GM12878 (cell line): ENCODE results near the gene GTPBP6. TPM values are rescaled to one million over a fixed set of nuclear protein-coding genes. Genes with fewer than 3 reads are reported as not detected.

ENCODE experiments used
- ATAC-seq: fragments of 200-7000 bp; cut with Tn5 transposase; 3 replicates; pipeline ENCODE4 v1.9.1; 2020; ENCODE audit warnings: mild to moderate bottlenecking, moderate library complexity
- BruUV-seq: library from RNA; stranded (reverse); fragments of 400-500 nt; replicated peaks from 2 replicates; lab custom pipeline; 2021; lab: Mats Ljungman, UMichigan
- CTCF ChIA-PET: fragments of 300-600 bp; sonication (Branson Sonifier 250); formaldehyde crosslinking; extraction: SDS; loops from one replicate; lab custom pipeline; 2021; ENCODE audit warnings: inconsistent platforms; lab: Yijun Ruan, JAX
- POLR2A ChIA-PET: fragments of 350-600 bp; formaldehyde crosslinking; extraction: SDS; loops from one replicate; lab custom pipeline; 2021; ENCODE audit warnings: inconsistent platforms; lab: Charles Lee
- RAD21 ChIA-PET: fragments of 300-600 bp; sonication (Branson Sonifier 250); formaldehyde crosslinking; loops from one replicate; lab custom pipeline; 2023; ENCODE audit warnings: antibody characterized with exemption; ENCODE audit not compliant: unreplicated experiment; lab: Charles Lee
- SMC1A ChIA-PET: fragments of 300-600 bp; sonication (Branson Sonifier 250); formaldehyde crosslinking; loops from one replicate; lab custom pipeline; 2023; ENCODE audit not compliant: unreplicated experiment, uncharacterized antibody; lab: Charles Lee
- DNase-seq: peaks from one replicate; pipeline ENCODE4 v3.0.0-alpha.2; 2011; ENCODE audit warnings: low read depth, low spot score
- FAIRE-seq: peaks from 3 replicates; lab custom pipeline; 2011; peaks lifted over from hg19 to GRCh38; lab: Jason Lieb, UNC
- H2AFZ ChIP-seq: 2 replicates; pipeline ENCODE4 v1.6.0; 2011; ENCODE audit warnings: low read depth, low read length, control low read depth; ENCODE audit not compliant: control insufficient read depth
- H3K27ac ChIP-seq: 2 replicates; pipeline ENCODE4 v1.5.1; 2011; ENCODE audit warnings: control low read depth; ENCODE audit not compliant: control insufficient read depth, insufficient read depth
- H3K27me3 ChIP-seq, 2 experiments: replicated peaks in 1 of 2; 2 replicates each; pipeline versions ENCODE4 v1.6.0 to v1.6.1; 2011; ENCODE audit warnings: low read length in 1 of 2; ENCODE audit not compliant: control insufficient read depth in 2 of 2, insufficient read depth in 2 of 2
- H3K36me3 ChIP-seq, 2 experiments: 2 replicates each; pipeline ENCODE4 v1.5.1; 2011; ENCODE audit warnings: low read length in 1 of 2; ENCODE audit not compliant: control insufficient read depth in 2 of 2, insufficient read depth in 2 of 2
- H3K4me1 ChIP-seq: 2 replicates; pipeline ENCODE4 v1.6.1; 2011; ENCODE audit warnings: mild to moderate bottlenecking, low read length, moderate library complexity, mixed read lengths; ENCODE audit not compliant: control insufficient read depth, insufficient read depth
- H3K4me2 ChIP-seq: 2 replicates; pipeline ENCODE4 v1.6.0; 2011; ENCODE audit warnings: control low read depth; ENCODE audit not compliant: control insufficient read depth, insufficient read depth
- H3K4me3 ChIP-seq: fragments of 200-600 bp; sonication (generic); 2 replicates; pipeline ENCODE4 v1.5.1; 2016
- H3K79me2 ChIP-seq: 2 replicates; pipeline ENCODE4 v1.6.0; 2011; ENCODE audit warnings: low read length; ENCODE audit not compliant: control insufficient read depth, insufficient read depth
- H3K9ac ChIP-seq: 2 replicates; pipeline ENCODE4 v1.8.0; 2011; ENCODE audit warnings: low read length, control low read depth, mixed read lengths; ENCODE audit not compliant: control insufficient read depth, insufficient read depth
- H3K9me3 ChIP-seq: replicated peaks from 3 replicates; pipeline ENCODE4 v1.5.1; 2011; ENCODE audit warnings: mild to moderate bottlenecking, low read length; ENCODE audit not compliant: control insufficient read depth, insufficient read depth
- H4K20me1 ChIP-seq: 2 replicates; pipeline ENCODE4 v1.6.0; 2011; ENCODE audit not compliant: control insufficient read depth, insufficient read depth
- ASH2L ChIP-seq: fragments of 300-600, 200-600 bp; sonication (generic); IDR thresholded peaks from 2 replicates; pipeline ENCODE4 v1.6.1; 2017; ENCODE audit warnings: low read depth, mild to moderate bottlenecking, borderline replicate concordance
- CBFB ChIP-seq: IDR thresholded peaks from 2 replicates; pipeline ENCODE4 v1.6.1; 2016; ENCODE audit warnings: antibody characterized with exemption, low read depth
- CHD4 ChIP-seq: fragments of 200-600 bp; sonication (generic); IDR thresholded peaks from 2 replicates; pipeline ENCODE4 v1.6.1; 2016; ENCODE audit warnings: mild to moderate bottlenecking
- ESRRA ChIP-seq: IDR thresholded peaks from 2 replicates; pipeline ENCODE4 v1.6.1; 2012; ENCODE audit warnings: mild to moderate bottlenecking, low read length, improper control_type of control experiment
- ETV6 ChIP-seq, 2 experiments: fragments of 450-650 bp in 1 of 2; IDR thresholded peaks in 1 of 2; conservative IDR thresholded peaks in 1 of 2; 2 replicates each; pipeline ENCODE4 v1.6.1; 2014; ENCODE audit warnings: antibody characterized with exemption in 1 of 2, borderline replicate concordance in 1 of 2, low read depth in 1 of 2, mild to moderate bottlenecking in 1 of 2, moderate library complexity in 1 of 2
- FOS ChIP-seq: IDR thresholded peaks from 3 replicates; pipeline ENCODE4 v1.6.1; 2011; ENCODE audit warnings: borderline replicate concordance; ENCODE audit not compliant: insufficient read length; ENCODE audit errors: extremely low read depth
- FOXK2 ChIP-seq: fragments of 450-650 bp; IDR thresholded peaks from 2 replicates; pipeline ENCODE4 v1.6.1; 2017; ENCODE audit warnings: mild to moderate bottlenecking, moderate library complexity
- JUNB ChIP-seq: IDR thresholded peaks from 2 replicates; pipeline ENCODE4 v1.6.1; 2016; ENCODE audit warnings: antibody characterized with exemption, mild to moderate bottlenecking
- NBN ChIP-seq: fragments of 450-650 bp; IDR thresholded peaks from 2 replicates; pipeline ENCODE4 v1.6.1; 2016
- NR2C1 ChIP-seq: fragments of 450-650 bp; IDR thresholded peaks from 2 replicates; pipeline ENCODE4 v1.6.1; 2017; ENCODE audit warnings: antibody characterized with exemption, mild to moderate bottlenecking, moderate library complexity
- RB1 ChIP-seq: fragments of 450-650 bp; formaldehyde crosslinking; IDR thresholded peaks from 2 replicates; pipeline ENCODE4 v1.6.1; 2017; ENCODE audit warnings: mild to moderate bottlenecking, borderline replicate concordance
- RCOR1 ChIP-seq: conservative IDR thresholded peaks from 2 replicates; pipeline ENCODE4 v1.6.1; 2012; ENCODE audit warnings: low read depth, low read length, improper control_type of control experiment
- SUPT20H ChIP-seq: IDR thresholded peaks from 2 replicates; pipeline ENCODE4 v1.6.1; 2011; ENCODE audit warnings: low read depth, mild to moderate bottlenecking, low read length, moderate library complexity, borderline replicate concordance; ENCODE audit not compliant: control insufficient read depth
- WGBS: methylation state at CpG from one replicate; pipeline ENCODE4 v1.1.6; 2016; ENCODE audit warnings: low lambda C conversion rate; ENCODE audit not compliant: insufficient replicate concordance, insufficient coverage; ENCODE audit errors: missing lambda C conversion rate; 5-methylcytosine and 5-hydroxymethylcytosine counted together
- in situ Hi-C: fragments of 300-500 bp; cut with MboI; formaldehyde crosslinking; loops from 9 replicates; pipeline ENCODE4 v1.14.3; 2018; ENCODE audit warnings: mixed read lengths
- intact Hi-C: fragments of 100-400 bp; cut with micrococcal nuclease; formaldehyde crosslinking; loops from one replicate; pipeline ENCODE4 v1.14.2; 2022; ENCODE audit not compliant: unreplicated experiment
- polyA plus RNA-seq, 11 experiments: library from polyadenylated mRNA; depleted of rRNA in 4 of 11; unstranded in 6 of 11; stranded (reverse) in 5 of 11; fragments of >200 nt; fragmentation: Nextera tagmentation in 4 of 11; fragmentation: Illumina TruSeq in 1 of 11; extraction: Ambion mirVana in 4 of 11; extraction: Trizol in 1 of 11; gene quantifications; 1 replicate in 1 of 11; 2 replicates in 10 of 11; pipeline versions ENCODE4 v1.2.1 to v1.2.3, GENCODE V29; 2011 to 2016; ENCODE audit warnings: inconsistent platforms in 2 of 11, missing spikeins in 2 of 11, low read depth in 1 of 11
- total RNA-seq, 4 experiments: library from RNA; depleted of rRNA in 3 of 4; stranded (reverse); fragments of >200 nt in 3 of 4; fragmentation: Illumina TruSeq in 1 of 4; extraction: Trizol in 1 of 4; gene quantifications; 2 replicates each; pipeline versions ENCODE4 v1.2.1 to v1.2.3, GENCODE V29; 2013 to 2021
- TF ChIP-seq, protein P1 (sequence below): fragments of 150-350 bp; IDR thresholded peaks from 2 replicates; pipeline ENCODE4 v1.6.1; 2014; ENCODE audit warnings: mild to moderate bottlenecking, low read depth, low read length
- TF ChIP-seq, protein P2 (sequence below): IDR thresholded peaks from 2 replicates; pipeline ENCODE4 v1.6.1; 2012; ENCODE audit warnings: low read depth, low read length, improper control_type of control experiment
- TF ChIP-seq, protein P3 (sequence below): IDR thresholded peaks from 2 replicates; pipeline ENCODE4 v1.6.1; 2011; ENCODE audit warnings: borderline replicate concordance, low read depth, mild to moderate bottlenecking, moderate library complexity, low read length; ENCODE audit not compliant: insufficient read depth, poor library complexity, severe bottlenecking
- TF ChIP-seq, protein P4 (sequence below): fragments of 450-650 bp; formaldehyde crosslinking; IDR thresholded peaks from 2 replicates; pipeline ENCODE4 v1.4.0; 2022; ENCODE audit warnings: mild to moderate bottlenecking, moderate library complexity

GTPBP6 gene
- total and polyA plus RNA-seq, 10 of the 15 experiments (the other 5 are each of a cell fraction or from before 2014, with no cell fraction given): 0.31 to 71.0 (median 21.1) TPM

DNA sequence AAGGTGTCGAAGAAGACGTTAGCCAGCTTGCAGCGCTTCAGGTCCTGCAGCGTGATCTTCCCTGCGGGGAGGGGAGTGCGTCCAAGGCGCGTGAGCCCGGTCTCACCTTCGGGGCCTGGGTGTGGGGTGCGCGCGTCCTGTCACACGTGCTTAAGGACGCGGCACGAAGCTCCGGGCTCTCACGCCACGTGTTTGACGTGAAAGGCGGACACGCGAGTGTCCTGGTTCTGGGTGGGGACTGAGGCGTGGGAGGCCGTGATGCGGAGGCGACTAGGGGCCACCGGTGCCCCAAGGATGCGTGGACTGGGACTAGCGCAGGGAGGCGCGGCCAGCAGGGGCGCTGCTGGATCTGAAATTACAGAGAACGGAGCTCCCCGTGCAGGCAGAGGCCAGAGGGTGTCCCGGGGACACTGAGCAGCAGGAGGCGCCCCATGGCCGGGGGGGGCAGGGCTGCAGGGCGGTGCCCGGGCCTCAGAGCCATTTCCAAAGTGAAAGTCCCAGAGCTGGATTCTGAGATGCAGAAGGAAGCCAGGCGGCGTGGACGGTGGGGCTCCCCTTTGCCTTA is 20.3 kb upstream of the GTPBP6 start:
- Histone ChIP-seq H3K36me3 (no peaks in the 10 kb centered on the region), H2AFZ (no peak overlapping the region), H3K79me2 (no peaks in the 10 kb centered on the region), H3K27me3 (no peaks in the 10 kb centered on the region), H3K4me1 (no peaks in the 10 kb centered on the region), H4K20me1 (no peaks in the 10 kb centered on the region), H3K4me2 (no peak overlapping the region), H3K9me3 (peaks cover 1% of the 10 kb centered on the region; the same call in 2 of the 3 replicates), H3K4me3 (no peak overlapping the region), H3K27ac (no peak overlapping the region), H3K9ac (no peak overlapping the region)
- SMC1A ChIA-PET: no interaction called here
- 97% methylated on average over 37 of the region's 44 CpGs for WGBS
- FAIRE-seq (no peak), DNase-seq (no peak), ATAC-seq (no peak)
- BruUV-seq: no TSS peak
- in situ Hi-C loops: no loop called here
- intact Hi-C loops: no loop called here
- CTCF ChIA-PET: no interaction called here
- RAD21 ChIA-PET: no interaction called here
- POLR2A ChIA-PET: no interaction called here
- TF ChIP-seq, protein P1, sequence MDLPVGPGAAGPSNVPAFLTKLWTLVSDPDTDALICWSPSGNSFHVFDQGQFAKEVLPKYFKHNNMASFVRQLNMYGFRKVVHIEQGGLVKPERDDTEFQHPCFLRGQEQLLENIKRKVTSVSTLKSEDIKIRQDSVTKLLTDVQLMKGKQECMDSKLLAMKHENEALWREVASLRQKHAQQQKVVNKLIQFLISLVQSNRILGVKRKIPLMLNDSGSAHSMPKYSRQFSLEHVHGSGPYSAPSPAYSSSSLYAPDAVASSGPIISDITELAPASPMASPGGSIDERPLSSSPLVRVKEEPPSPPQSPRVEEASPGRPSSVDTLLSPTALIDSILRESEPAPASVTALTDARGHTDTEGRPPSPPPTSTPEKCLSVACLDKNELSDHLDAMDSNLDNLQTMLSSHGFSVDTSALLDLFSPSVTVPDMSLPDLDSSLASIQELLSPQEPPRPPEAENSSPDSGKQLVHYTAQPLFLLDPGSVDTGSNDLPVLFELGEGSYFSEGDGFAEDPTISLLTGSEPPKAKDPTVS: no peak
- TF ChIP-seq ETV6 (conservative IDR thresholded peaks at IDR 0.05 in 1 of 2, IDR thresholded peaks at IDR 0.05 in 1 of 2; ENCODE audit: borderline replicate concordance in 1 of 2, low read depth in 1 of 2): no peak
- no peak for TF ChIP-seq FOXK2
- TF ChIP-seq NBN: no peak
- TF ChIP-seq SUPT20H: no peak
- TF ChIP-seq, protein P2, sequence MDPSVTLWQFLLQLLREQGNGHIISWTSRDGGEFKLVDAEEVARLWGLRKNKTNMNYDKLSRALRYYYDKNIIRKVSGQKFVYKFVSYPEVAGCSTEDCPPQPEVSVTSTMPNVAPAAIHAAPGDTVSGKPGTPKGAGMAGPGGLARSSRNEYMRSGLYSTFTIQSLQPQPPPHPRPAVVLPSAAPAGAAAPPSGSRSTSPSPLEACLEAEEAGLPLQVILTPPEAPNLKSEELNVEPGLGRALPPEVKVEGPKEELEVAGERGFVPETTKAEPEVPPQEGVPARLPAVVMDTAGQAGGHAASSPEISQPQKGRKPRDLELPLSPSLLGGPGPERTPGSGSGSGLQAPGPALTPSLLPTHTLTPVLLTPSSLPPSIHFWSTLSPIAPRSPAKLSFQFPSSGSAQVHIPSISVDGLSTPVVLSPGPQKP: no peak
- TF ChIP-seq RB1: no peak
- TF ChIP-seq CBFB: no peak
- TF ChIP-seq ESRRA: no peak
- no peak for TF ChIP-seq FOS
- TF ChIP-seq JUNB: no peak
- TF ChIP-seq NR2C1: no peak
- TF ChIP-seq, protein P3, sequence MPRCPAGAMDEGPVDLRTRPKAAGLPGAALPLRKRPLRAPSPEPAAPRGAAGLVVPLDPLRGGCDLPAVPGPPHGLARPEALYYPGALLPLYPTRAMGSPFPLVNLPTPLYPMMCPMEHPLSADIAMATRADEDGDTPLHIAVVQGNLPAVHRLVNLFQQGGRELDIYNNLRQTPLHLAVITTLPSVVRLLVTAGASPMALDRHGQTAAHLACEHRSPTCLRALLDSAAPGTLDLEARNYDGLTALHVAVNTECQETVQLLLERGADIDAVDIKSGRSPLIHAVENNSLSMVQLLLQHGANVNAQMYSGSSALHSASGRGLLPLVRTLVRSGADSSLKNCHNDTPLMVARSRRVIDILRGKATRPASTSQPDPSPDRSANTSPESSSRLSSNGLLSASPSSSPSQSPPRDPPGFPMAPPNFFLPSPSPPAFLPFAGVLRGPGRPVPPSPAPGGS: no peak
- TF ChIP-seq CHD4: no peak
- TF ChIP-seq RCOR1: no peak
- no peak for TF ChIP-seq ASH2L
- TF ChIP-seq, protein P4, sequence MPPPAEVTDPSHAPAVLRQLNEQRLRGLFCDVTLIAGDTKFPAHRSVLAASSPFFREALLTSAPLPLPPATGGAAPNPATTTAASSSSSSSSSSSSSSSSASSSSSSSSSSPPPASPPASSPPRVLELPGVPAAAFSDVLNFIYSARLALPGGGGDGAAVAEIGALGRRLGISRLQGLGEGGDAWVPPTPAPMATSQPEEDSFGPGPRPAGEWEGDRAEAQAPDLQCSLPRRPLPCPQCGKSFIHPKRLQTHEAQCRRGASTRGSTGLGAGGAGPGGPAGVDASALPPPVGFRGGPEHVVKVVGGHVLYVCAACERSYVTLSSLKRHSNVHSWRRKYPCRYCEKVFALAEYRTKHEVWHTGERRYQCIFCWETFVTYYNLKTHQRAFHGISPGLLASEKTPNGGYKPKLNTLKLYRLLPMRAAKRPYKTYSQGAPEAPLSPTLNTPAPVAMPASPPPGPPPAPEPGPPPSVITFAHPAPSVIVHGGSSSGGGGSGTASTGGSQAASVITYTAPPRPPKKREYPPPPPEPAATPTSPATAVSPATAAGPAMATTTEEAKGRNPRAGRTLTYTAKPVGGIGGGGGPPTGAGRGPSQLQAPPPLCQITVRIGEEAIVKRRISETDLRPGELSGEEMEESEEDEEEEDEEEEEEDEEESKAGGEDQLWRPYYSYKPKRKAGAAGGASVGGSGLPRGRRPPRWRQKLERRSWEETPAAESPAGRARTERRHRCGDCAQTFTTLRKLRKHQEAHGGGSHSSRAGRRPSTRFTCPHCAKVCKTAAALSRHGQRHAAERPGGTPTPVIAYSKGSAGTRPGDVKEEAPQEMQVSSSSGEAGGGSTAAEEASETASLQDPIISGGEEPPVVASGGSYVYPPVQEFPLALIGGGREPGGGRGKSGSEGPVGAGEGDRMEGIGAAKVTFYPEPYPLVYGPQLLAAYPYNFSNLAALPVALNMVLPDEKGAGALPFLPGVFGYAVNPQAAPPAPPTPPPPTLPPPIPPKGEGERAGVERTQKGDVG: no peak
